ENCODE data around the gene PTPRD.

The PTPRD gene

DNA sequence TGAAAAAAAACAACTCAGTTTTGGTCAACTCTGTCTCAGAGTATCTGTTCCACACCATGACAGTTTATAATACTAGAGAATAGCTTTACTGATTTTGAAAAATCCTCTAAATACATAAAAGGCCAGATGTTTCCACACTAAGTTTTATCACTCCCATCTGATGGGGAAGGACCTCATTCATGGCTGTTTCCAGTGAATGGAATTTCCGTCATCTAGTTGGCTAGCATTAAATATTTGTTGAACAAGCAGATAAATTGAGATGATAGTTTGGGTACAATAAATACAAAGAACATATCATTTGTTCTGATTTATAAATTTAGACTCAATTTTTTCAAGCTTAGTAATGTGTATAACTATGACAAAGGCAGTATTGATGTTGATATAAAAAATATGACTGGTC is 408.5 kb downstream of the PTPRD start:
- no peak for DNase-seq (ENCODE audit: low read depth in 2 of 3, low spot score in 1 of 3)

GRCh38 chr9:10173561-10173960 is 439.2 kb downstream of the PTPRD start:
- no peak for DNase-seq (ENCODE audit: low read depth in 2 of 3, low spot score in 1 of 3)

DNA sequence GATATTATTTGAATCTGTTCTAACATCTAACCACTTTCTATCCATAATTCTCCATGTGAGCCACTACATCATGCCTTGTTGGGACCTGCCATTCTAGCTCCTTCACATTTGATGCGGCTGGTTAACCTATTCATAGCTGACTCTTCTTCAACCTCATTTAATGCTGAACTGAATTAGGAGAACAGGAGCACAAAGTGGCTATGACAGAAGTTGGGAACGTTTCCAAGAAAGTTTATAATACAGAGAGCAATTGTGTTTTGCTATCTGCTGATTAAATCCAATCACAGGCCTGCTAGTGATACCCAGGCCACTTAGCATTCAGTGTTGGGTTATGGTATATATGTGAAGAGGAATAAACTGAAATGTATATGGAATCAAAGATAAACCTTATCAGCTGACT is 440.3 kb downstream of the PTPRD start:
- DNase-seq (ENCODE audit: low read depth in 2 of 3, low spot score in 1 of 3), result no peak

GRCh38 chr9:10168241-10168640 is 444.6 kb downstream of the PTPRD start:
- DNase-seq (ENCODE audit: low read depth in 2 of 3, low spot score in 1 of 3), result no peak

DNA sequence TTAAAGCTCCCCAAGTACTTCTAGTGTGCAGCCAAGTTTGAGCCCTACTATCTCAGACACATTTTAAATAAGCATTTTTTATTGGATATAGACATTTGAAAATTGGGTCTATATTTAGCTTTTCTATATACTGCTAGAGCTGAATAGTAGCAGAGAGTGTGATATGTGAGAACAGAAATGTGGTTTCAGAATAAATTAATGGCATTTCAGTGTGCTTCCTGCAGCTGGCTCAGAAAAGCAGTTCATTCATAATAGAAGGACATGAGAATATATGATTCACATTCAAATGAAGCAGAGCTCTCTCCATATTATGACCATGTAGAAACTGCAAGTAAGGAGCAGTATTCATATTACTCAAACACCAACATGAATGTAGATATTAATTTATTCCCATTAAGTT is 464.0 kb downstream of the PTPRD start:
- no peak for DNase-seq (ENCODE audit: low read depth in 2 of 3, low spot score in 1 of 3)

DNA sequence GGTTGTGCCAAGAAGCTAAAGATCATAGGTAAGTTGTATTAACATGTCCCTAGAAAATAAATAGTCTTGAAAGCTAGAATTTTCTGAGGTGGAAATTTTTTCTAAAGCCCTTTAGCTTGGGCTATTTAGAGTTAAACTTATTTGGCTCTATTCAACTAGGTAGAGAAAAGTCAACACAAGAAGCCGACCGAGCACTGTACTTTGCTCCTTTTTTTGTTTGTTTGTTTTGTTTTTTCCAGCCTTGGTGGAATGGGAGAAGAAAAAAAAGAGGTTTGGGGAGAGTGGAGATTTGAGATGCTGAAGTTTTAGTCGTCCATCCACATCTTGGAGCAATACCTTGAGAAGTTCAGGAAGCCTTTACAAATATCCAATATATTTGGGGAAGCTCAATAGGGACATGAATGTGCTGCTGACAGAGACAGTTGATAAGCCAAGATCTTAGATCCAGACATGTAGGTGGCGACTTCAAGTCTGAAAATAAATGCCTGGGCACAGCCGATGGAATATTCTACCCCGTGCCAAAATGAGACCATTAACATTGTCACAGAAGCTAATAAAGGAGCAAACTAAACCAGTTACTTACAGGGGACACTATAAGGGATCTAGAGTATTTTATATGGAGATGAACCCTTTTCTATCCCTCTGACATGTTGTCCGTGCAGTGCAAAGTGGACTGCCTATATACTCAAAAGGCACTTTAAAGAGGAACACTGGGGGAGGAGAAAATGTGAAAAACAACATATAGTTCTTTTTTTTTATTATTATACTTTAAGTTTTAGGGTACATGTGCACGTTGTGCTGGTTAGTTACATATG is 466.1 kb downstream of the PTPRD start:
- DNase-seq (ENCODE audit: low read depth in 2 of 3, low spot score in 1 of 3), result no peak

DNA sequence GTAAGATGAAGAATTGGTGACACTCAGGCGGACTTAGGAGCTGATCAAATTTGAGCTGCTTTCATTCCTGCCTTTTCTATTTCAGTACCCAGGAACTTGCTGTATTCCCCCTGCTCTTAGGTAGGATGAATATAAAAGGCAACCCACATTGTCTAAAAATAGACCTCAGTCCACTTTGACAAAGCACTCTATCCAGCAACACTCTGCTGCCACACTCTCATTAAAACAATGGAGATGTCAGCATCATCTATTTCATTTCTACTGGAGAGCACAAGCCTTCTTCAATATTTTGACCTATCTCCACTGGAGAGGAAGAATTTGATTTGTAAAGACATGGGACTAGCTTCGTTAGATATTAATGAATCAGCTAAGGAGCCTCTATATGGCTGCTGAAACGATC is 468.4 kb downstream of the PTPRD start:
- DNase-seq (ENCODE audit: low read depth in 2 of 3, low spot score in 1 of 3), result no peak

DNA sequence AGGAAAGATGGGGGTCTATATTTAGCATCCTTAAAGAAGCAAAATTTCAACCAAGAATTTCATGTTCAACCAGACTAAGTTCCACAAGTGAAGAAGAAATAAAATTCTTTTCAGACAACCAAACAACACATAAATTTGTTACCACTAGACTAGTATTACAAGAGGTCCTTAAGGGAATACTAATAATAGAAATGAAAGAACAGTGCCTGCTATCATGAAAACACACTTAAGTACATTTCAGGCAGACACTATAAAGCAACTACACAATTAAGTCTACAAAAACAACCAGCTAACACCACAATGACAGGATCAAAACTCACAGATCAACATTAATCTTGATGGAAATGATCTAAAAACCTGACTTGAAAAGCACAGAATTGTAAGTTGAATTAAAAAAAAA is 477.2 kb downstream of the PTPRD start:
- DNase-seq (ENCODE audit: low read depth in 2 of 3, low spot score in 1 of 3), result no peak

DNA sequence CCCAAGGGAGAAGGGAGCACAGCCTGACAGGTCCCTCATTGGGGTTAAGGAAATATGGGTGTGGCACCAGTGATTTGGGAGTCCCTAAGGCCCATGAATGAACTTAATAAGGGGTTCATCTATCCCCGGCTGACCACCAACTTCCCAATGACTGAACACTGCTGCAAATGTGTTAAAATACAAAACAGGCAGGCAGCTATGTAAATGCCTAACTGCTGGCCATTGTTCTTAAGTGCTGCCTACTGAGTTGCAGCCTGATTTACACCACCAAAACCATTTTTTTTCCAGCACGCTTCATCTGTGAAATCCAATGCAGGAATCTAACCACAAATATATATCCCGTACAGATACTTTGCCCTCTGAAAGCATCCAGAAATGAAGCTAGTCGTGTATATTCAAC is 478.5 kb downstream of the PTPRD start:
- no peak for DNase-seq (ENCODE audit: low read depth in 2 of 3, low spot score in 1 of 3)

DNA sequence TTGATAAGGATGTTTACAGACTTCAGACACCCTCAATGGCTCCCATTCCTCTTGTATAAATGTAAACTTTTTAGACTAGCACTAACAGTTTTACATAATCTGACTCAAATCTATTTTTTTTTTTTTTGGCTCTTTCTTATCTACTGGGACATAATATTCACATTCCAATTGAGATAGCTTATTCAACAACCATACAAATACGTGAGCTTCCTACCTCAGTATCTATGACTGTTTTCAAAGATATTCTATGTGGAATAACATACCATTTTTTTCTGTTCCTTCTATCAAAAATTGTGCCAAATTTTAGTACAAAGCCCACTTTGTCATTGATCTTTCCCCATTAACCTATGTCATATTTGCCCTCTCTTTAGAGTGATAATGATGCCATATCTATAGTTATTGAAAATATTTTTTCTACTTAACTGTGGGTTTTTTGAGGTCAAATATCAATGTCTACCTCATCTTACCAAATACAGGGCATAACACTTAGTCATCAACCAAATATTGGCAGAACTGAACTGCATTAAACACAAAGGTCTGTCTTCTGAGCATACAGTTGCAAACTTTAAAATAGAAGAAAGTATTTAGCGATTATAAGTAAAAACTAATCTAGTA is 482.6 kb downstream of the PTPRD start:
- DNase-seq (ENCODE audit: low read depth in 2 of 3, low spot score in 1 of 3), result no peak

DNA sequence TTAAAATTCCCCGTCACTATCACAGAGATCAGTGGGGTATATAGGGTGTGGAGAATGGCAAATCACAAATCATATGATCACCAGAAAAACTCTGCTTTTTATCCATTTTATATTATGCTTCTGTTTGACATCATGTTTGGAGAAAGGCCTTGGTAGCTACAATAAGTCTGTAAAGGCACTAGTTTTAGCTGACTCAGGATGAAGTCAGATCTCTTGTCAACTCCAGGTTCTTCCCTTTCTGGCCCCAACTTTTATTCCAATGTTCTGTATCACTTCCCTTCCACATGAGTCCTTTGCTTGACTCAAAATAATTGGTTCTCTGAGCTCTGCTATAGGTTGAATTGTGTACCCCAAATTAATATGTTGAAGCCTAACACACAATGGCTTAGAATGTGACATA is 484.9 kb downstream of the PTPRD start:
- DNase-seq (ENCODE audit: low read depth in 2 of 3, low spot score in 1 of 3), result no peak

DNA sequence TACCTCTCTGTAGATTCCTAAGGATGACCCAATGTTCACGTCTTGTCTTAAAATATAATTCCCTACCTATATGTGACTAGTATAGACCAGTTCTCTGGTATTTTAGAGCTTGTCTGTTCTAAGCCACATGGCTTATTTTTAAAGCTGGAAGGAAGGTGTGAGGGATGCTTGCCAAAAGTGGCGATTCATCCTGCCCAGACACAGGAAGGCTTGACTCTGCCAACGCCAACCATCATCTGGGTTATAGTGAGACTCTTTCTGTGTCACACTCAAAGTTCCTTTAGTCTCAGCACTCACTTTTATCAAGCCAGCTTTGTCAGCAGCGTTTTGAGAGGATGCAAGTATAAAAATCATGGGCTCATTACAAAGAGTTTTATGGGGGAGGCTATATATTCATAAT is 500.0 kb downstream of the PTPRD start:
- no peak for DNase-seq (ENCODE audit: low read depth in 2 of 3, low spot score in 1 of 3)

DNA sequence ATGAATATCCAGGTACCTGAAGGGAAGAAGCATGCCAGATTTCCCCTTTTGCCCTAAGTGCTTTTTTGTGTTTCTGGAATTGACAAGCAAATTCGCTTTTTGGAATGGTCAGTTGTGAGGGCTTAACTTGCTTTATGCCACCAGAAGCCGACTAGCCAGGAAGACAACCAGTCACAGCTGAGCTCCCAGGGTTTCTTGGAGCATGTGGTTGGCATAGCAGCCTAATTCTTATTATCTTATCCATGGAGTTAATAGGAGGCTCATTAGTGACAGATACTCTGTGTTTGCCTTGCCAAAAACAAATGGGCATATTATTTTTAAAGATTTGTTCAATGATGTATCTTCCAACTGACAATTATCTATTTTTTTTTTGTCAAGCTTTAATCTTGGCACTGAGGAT is 500.7 kb downstream of the PTPRD start:
- DNase-seq (ENCODE audit: low read depth in 2 of 3, low spot score in 1 of 3), result no peak

DNA sequence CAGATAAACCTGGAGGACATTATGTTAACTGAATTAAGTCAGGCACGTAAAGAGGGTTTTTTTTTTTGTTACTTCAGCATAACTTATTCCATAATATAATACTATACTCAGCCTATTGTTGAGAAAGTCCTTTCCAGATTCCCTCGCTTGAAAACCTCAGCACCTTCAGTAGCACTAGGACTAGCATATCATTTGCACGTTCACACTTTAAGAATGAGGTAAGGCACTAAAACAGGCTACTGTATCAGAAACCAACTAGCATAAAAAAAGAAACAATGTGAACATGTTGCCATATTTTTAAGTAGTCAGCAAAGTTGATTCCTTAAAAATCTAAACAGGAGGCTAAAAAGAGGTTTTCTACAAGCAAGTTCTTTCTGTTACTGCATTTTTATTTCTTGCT is 504.0 kb downstream of the PTPRD start:
- DNase-seq (ENCODE audit: low read depth in 2 of 3, low spot score in 1 of 3), result no peak

DNA sequence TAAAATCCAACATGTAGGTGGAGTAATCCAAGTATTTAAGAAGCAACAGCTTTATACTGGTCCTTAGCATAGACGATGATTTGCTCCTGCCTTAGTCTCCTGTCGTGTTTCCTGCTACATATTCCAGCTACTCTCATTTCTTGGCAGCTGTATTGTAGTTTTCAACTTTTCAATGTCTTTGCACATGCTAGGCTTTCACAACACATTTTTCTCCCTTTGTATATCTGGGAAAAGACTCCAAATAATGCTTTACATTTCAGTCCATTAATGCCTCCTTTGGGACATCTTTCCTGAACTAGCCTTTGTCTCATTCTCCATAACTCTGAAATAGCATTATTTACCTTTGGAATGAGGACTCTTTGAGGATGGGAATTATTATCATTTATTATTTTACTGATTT is 508.0 kb downstream of the PTPRD start:
- DNase-seq (ENCODE audit: low read depth in 2 of 3, low spot score in 1 of 3), result no peak

- no peak for DNase-seq (ENCODE audit: low read depth in 2 of 3, low spot score in 1 of 3)
Measured at GRCh38 chr9:10095208-10095607, 517.6 kb downstream of the PTPRD start.

DNA sequence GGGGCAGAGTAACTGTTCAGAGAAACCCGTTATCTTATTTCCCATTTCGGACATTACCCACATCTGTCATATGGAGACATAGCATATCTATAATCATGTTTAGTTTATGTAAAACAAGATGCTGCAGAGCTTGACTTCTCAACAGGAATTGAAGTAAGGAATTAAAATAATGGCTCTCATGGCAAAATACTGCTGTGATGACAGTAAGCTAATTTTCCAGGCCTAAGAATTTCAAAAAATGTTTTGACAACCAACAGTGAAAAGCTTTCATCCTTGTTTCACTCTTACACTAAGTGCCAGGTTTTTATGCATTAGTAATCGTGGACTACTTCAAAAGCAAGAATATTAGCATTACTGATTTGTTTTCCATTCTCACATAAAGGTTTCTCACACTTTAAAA is 518.2 kb downstream of the PTPRD start:
- DNase-seq (ENCODE audit: low read depth in 2 of 3, low spot score in 1 of 3), result no peak

- DNase-seq (ENCODE audit: low read depth in 2 of 3, low spot score in 1 of 3), result no peak
Measured at GRCh38 chr9:10080012-10080411, 532.8 kb downstream of the PTPRD start.

DNA sequence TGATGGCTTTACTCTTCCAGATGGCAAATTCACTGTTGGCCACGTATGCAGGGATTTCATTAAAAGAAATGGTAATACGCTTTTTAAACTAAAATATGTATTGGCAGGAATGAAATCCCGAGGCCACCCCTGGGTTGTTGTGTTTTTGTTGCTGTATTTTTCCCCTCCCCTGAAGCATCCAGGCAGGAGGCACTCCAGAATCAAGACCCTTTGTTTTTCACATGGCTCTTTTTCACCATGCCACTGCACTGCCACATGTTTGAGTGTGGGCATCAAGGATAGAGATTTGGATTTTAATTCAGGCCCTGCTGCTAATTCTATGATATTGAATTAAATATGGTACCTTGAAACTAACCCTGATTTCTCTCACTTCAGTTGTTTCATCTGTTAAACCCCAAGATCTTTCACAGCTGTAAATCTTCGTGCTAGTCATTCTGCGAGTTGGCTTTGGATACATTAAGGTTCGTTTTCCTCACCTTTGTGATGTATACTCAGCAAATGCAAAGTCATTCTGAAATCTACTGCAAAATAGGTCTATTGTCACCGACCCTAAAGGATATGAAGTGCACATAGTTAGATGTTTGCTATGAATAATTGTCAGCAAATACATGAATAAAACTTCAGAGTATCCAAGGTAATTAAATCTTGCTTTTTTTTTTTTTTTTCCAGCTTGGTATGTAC is 533.4 kb downstream of the PTPRD start:
- DNase-seq (ENCODE audit: low read depth in 2 of 3, low spot score in 1 of 3), result no peak

DNA sequence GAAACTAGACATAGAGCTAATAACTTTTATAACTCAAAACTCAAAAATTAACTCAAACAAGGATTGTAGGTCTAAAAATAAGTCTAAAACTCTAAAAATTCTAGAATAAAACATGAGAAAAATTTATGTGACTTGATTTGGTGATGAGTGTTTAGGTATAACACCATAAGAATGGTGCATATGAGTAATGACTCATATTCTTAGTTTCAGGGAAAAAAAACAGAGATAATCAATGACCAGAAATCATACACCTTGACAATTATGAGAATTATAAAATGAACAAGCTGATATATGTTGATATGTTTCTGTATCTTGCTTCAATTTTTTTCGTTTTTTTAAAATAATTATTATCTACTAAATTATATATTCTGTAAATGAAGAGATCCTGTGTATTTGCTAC is 541.2 kb downstream of the PTPRD start:
- no peak for DNase-seq (ENCODE audit: low read depth in 2 of 3, low spot score in 1 of 3)

DNA sequence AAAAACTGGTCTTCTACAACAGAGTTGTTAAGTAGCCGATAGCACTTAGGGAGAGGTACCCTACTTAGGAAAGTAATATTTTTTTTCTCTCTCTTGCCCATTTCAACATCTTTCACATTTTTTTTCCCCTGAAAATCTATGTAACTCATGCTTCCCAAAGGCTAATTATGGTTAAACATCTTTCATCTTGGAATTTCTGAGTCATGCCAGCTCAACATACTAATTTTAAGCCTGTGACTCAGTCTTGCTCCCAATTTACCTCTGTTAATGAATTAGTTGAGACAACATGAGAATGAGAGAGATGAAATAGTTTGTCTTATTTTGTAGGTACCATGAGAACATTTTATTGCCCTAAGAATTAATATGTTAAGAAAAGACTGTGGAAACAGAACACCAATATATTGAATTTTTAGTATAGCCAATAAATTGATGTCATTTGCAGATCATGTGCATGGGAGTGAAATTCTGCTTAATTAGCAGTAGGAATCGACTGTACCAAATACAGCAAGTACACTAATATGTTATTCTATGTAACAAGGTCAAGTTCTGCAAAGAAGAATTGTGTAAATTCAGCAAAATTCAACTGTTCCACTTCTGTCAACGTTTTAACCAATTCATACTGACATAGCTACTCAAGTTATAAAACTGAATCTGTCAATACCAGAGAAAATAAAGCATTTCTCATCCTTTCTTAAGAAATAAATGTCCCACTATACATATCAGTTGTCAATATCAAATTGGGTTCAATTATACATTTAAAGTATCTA is 550.0 kb downstream of the PTPRD start:
- no peak for DNase-seq (ENCODE audit: low read depth in 2 of 3, low spot score in 1 of 3)

- DNase-seq (ENCODE audit: low read depth in 2 of 3, low spot score in 1 of 3), result no peak
Measured at GRCh38 chr9:10059044-10059443, 553.8 kb downstream of the PTPRD start.
